ENCODE measurements around the gene RAD50. TPM values are rescaled to one million over a fixed set of nuclear protein-coding genes. Genes with fewer than 3 reads are reported as not detected.
A peak's percentile ranks its signal among the peaks of the same experiment; 100 is the strongest.

RAD50 gene
- total and polyA plus RNA-seq, 10 donors: 4.2 to 34.0 (median 25.7) TPM

- Histone ChIP-seq H3K4me1 (peaks cover 0 to 21% (median 0%) of the 10 kb centered on the region in 6 donors), H3K36me3 (no peaks in the 10 kb centered on the region), H3K27me3 (replicated peaks in 1 of 7) (no peaks in the 10 kb centered on the region), H3K4me3 (no peak overlapping the region), H3K27ac (no peak overlapping the region), H3K9me3 (no peaks in the 10 kb centered on the region)
- peak; percentile 45 for DNase-seq
- no peak for TF ChIP-seq POLR2AphosphoS5 (IDR thresholded peaks at IDR 0.05)
- TF ChIP-seq, protein P1, sequence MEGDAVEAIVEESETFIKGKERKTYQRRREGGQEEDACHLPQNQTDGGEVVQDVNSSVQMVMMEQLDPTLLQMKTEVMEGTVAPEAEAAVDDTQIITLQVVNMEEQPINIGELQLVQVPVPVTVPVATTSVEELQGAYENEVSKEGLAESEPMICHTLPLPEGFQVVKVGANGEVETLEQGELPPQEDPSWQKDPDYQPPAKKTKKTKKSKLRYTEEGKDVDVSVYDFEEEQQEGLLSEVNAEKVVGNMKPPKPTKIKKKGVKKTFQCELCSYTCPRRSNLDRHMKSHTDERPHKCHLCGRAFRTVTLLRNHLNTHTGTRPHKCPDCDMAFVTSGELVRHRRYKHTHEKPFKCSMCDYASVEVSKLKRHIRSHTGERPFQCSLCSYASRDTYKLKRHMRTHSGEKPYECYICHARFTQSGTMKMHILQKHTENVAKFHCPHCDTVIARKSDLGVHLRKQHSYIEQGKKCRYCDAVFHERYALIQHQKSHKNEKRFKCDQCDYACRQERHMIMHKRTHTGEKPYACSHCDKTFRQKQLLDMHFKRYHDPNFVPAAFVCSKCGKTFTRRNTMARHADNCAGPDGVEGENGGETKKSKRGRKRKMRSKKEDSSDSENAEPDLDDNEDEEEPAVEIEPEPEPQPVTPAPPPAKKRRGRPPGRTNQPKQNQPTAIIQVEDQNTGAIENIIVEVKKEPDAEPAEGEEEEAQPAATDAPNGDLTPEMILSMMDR (IDR thresholded peaks at IDR 0.05 in 8 of 11, conservative IDR thresholded peaks at IDR 0.05 in 3 of 11): no peak
- TF ChIP-seq POLR2A (IDR thresholded peaks at IDR 0.05): no peak
- intact Hi-C loops (cut with DNase I; ENCODE audit: low total_unique reads): no loop called here
- WGBS, 5 donors: 74 to 93% (median 84%) methylated on average over 8 of the region's 8 CpGs
Measured at GRCh38 chr5:132680780-132681475, 124.2 kb downstream of the RAD50 start.

GRCh38 chr5:132681476-132681831 is 124.7 kb downstream of the RAD50 start:
- intact Hi-C loops (cut with DNase I; ENCODE audit: low total_unique reads): no loop called here
- H3K27me3 ChIP-seq (replicated peaks in 1 of 7): no peaks in the 10 kb centered on the region
- WGBS, 5 donors: 42 to 81% (median 67%) methylated on average over 2 of the region's 2 CpGs
- no peak overlapping the region for H3K27ac ChIP-seq
- H3K9me3 ChIP-seq: no peaks in the 10 kb centered on the region
- H3K36me3 ChIP-seq: no peaks in the 10 kb centered on the region
- peaks cover 0 to 16% (median 0%) of the 10 kb centered on the region in 6 donors for H3K4me1 ChIP-seq
- no peak for DNase-seq
- TF ChIP-seq, protein P1 (IDR thresholded peaks at IDR 0.05 in 8 of 11, conservative IDR thresholded peaks at IDR 0.05 in 3 of 11): no peak
- TF ChIP-seq POLR2A (IDR thresholded peaks at IDR 0.05) (no peak), POLR2AphosphoS5 (IDR thresholded peaks at IDR 0.05) (no peak)
- no peak overlapping the region for H3K4me3 ChIP-seq

DNA sequence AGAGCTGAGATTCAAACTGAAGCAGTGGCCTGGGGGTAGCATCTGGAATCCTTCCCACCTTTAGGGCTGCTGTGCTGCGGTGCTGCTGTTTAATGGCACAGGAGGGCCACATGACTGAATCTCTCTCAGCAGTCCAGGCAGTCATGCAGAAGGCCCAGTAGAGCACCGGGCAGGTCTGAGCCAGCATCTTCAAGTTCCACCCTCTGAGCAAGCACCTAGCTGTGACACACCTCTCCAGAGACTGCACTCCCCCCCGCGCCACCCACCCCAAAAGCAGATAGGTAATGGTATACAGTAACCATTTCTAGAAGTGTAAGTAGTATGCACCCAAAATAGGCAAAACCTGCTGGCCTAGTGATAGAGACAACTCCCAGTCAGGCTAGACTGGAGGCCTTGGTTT is 125.2 kb downstream of the RAD50 start:
- DNase-seq: peak; percentile 51
- H3K27me3 ChIP-seq (replicated peaks in 1 of 7): no peaks in the 10 kb centered on the region
- no peak overlapping the region for H3K4me3 ChIP-seq
- no peaks in the 10 kb centered on the region for H3K36me3 ChIP-seq
- intact Hi-C loops (cut with DNase I; ENCODE audit: low total_unique reads): no loop called here
- 62 to 93% (median 86%) methylated on average over 4 of the region's 4 CpGs for WGBS, 5 donors
- no peaks in the 10 kb centered on the region for H3K9me3 ChIP-seq
- TF ChIP-seq, protein P1 (IDR thresholded peaks at IDR 0.05 in 8 of 11, conservative IDR thresholded peaks at IDR 0.05 in 3 of 11): no peak
- no peak for TF ChIP-seq POLR2AphosphoS5 (IDR thresholded peaks at IDR 0.05)
- no peak for TF ChIP-seq POLR2A (IDR thresholded peaks at IDR 0.05)
- no peak overlapping the region for H3K27ac ChIP-seq
- peaks cover 0 to 11% (median 0%) of the 10 kb centered on the region in 6 donors for H3K4me1 ChIP-seq

GRCh38 chr5:132684491-132684890 is 127.7 kb downstream of the RAD50 start:
- no peak overlapping the region for H3K4me3 ChIP-seq
- 86 to 92% (median 87%) methylated on average over 6 of the region's 6 CpGs for WGBS, 5 donors
- H3K9me3 ChIP-seq: no peaks in the 10 kb centered on the region
- no peaks in the 10 kb centered on the region for H3K36me3 ChIP-seq
- no peak overlapping the region for H3K27ac ChIP-seq
- no peak for DNase-seq
- peaks cover 0 to 23% (median 4%) of the 10 kb centered on the region in 6 donors for H3K4me1 ChIP-seq
- intact Hi-C loops (cut with DNase I; ENCODE audit: low total_unique reads): no loop called here
- TF ChIP-seq POLR2A (IDR thresholded peaks at IDR 0.05): no peak
- TF ChIP-seq, protein P1 (IDR thresholded peaks at IDR 0.05 in 8 of 11, conservative IDR thresholded peaks at IDR 0.05 in 3 of 11): no peak
- TF ChIP-seq POLR2AphosphoS5 (IDR thresholded peaks at IDR 0.05): no peak
- no peaks in the 10 kb centered on the region for H3K27me3 ChIP-seq (replicated peaks in 1 of 7)

Measured in spleen (tissue), 11 donors.